Measurements from ENCODE around the gene ZRANB3. TPM values are rescaled to one million over a fixed set of nuclear protein-coding genes. Genes with fewer than 3 reads are reported as not detected.

Gene ZRANB3
- total RNA-seq, 3 donors from 2014 or later = 3.2 to 6.1 (median 5.6) TPM

- H3K27me3 ChIP-seq = no peaks in the 10 kb centered on the region
- H3K27ac ChIP-seq = no peak overlapping the region
- no peaks in the 10 kb centered on the region for H3K36me3 ChIP-seq
- intact Hi-C loops (cut with DNase I; ENCODE audit: low total_unique reads) = no loop called here
- no peak overlapping the region for H3K4me3 ChIP-seq
- TF ChIP-seq POLR2AphosphoS5 (IDR thresholded peaks at IDR 0.05) (no peak), POLR2A (IDR thresholded peaks at IDR 0.05) (no peak), CTCF (IDR thresholded peaks at IDR 0.05) (no peak)
- no peaks in the 10 kb centered on the region for H3K9me3 ChIP-seq
- DNase-seq (ENCODE audit: low spot score in 2 of 2) = no peak
- no peaks in the 10 kb centered on the region for H3K4me1 ChIP-seq
Observed at GRCh38 chr2:135198481-135198880, 332.5 kb downstream of the ZRANB3 start.

GRCh38 chr2:135190799-135191198, 340.2 kb downstream of the ZRANB3 start:
- H3K27ac ChIP-seq = no peak overlapping the region
- TF ChIP-seq POLR2AphosphoS5 (IDR thresholded peaks at IDR 0.05) (no peak), CTCF (IDR thresholded peaks at IDR 0.05) (no peak), POLR2A (IDR thresholded peaks at IDR 0.05) (no peak)
- no peak for DNase-seq (ENCODE audit: low spot score in 2 of 2)
- no peaks in the 10 kb centered on the region for H3K4me1 ChIP-seq
- no peak overlapping the region for H3K4me3 ChIP-seq
- no peaks in the 10 kb centered on the region for H3K27me3 ChIP-seq
- intact Hi-C loops (cut with DNase I; ENCODE audit: low total_unique reads) = no loop called here
- H3K36me3 ChIP-seq = no peaks in the 10 kb centered on the region
- H3K9me3 ChIP-seq = peaks cover 13 to 16% of the 10 kb centered on the region in 2 donors

- TF ChIP-seq POLR2AphosphoS5 (IDR thresholded peaks at IDR 0.05) (no peak), CTCF (IDR thresholded peaks at IDR 0.05) (no peak), POLR2A (IDR thresholded peaks at IDR 0.05) (no peak)
- DNase-seq (ENCODE audit: low spot score in 2 of 2) = no peak
- peaks cover 13 to 16% of the 10 kb centered on the region in 2 donors for H3K9me3 ChIP-seq
- no peaks in the 10 kb centered on the region for H3K4me1 ChIP-seq
- H3K36me3 ChIP-seq = no peaks in the 10 kb centered on the region
- no peak overlapping the region for H3K27ac ChIP-seq
- no peaks in the 10 kb centered on the region for H3K27me3 ChIP-seq
- intact Hi-C loops (cut with DNase I; ENCODE audit: low total_unique reads) = no loop called here
- no peak overlapping the region for H3K4me3 ChIP-seq
Observed at GRCh38 chr2:135189148-135189547, 341.9 kb downstream of the ZRANB3 start.

GRCh38 chr2:135187270-135187669, 343.7 kb downstream of the ZRANB3 start:
- no peaks in the 10 kb centered on the region for H3K27me3 ChIP-seq
- H3K4me1 ChIP-seq = no peaks in the 10 kb centered on the region
- H3K4me3 ChIP-seq = no peak overlapping the region
- intact Hi-C loops (cut with DNase I; ENCODE audit: low total_unique reads) = no loop called here
- TF ChIP-seq POLR2A (IDR thresholded peaks at IDR 0.05) (no peak), CTCF (IDR thresholded peaks at IDR 0.05) (no peak), POLR2AphosphoS5 (IDR thresholded peaks at IDR 0.05) (no peak)
- peaks cover 13 to 16% of the 10 kb centered on the region in 2 donors for H3K9me3 ChIP-seq
- no peaks in the 10 kb centered on the region for H3K36me3 ChIP-seq
- no peak overlapping the region for H3K27ac ChIP-seq
- no peak for DNase-seq (ENCODE audit: low spot score in 2 of 2)

GRCh38 chr2:135186054-135186453, 345.0 kb downstream of the ZRANB3 start:
- no peak for DNase-seq (ENCODE audit: low spot score in 2 of 2)
- H3K4me1 ChIP-seq = no peaks in the 10 kb centered on the region
- H3K36me3 ChIP-seq = no peaks in the 10 kb centered on the region
- H3K27me3 ChIP-seq = no peaks in the 10 kb centered on the region
- no peak for TF ChIP-seq POLR2A (IDR thresholded peaks at IDR 0.05)
- no peak for TF ChIP-seq CTCF (IDR thresholded peaks at IDR 0.05)
- no peak for TF ChIP-seq POLR2AphosphoS5 (IDR thresholded peaks at IDR 0.05)
- intact Hi-C loops (cut with DNase I; ENCODE audit: low total_unique reads) = no loop called here
- H3K9me3 ChIP-seq = peaks cover 13 to 16% of the 10 kb centered on the region in 2 donors
- H3K27ac ChIP-seq = no peak overlapping the region
- no peak overlapping the region for H3K4me3 ChIP-seq
